OCI-LY7 (cell line): Measurements from ENCODE around the gene EME1.

ENCODE experiments used
- CTCF ChIP-seq: fragments of 200-600 bp; sonication (generic); conservative IDR thresholded peaks from 2 replicates; pipeline ENCODE4 v1.5.1; 2014; ENCODE audit warnings: mild to moderate bottlenecking, antibody characterized with exemption, low read length, moderate library complexity, mixed read lengths
- EZH2phosphoT487 ChIP-seq: fragments of 200-600 bp; sonication (generic); IDR thresholded peaks from 2 replicates; pipeline ENCODE4 v1.6.1; 2018; ENCODE audit warnings: low read depth, borderline replicate concordance, mild to moderate bottlenecking, mixed run types, antibody characterized with exemption, low read length, moderate library complexity, mixed read lengths

DNA sequence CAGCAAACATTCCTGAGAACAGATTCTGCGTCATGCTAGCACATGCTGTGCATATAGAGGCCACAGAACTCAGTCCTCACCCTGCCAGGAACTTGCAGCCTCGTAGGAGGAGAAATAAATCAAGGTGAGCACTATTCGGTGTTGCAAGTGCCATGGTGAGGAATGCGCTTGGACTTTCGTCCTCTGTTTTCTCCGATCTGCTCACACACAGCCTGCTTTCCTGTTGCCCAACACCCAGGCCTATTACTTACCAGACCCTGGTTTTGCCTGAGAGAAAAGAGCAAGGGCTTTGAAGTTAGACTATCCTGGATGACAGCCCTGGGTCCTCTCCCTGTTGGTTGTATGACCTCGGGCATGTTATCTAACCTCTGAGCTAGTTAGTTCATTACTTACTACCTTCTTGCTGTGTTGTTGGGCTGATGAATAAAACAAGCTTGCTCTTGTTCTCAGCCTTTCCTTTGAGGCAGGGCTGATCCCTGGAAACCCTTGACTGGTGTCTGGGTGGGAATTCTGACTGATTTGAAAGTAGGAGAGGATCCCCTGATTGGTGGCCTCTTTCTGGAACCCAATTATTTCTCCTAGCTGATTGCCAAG, 55.9 kb downstream of the EME1 start:
- TF ChIP-seq CTCF (no peak), EZH2phosphoT487 (no peak)
